ENCODE data around the gene MGST3.
"Not testable (repeated sequence)": the region's sequence is repeated elsewhere in the genome, so short reads cannot be mapped to it uniquely, and the experiment has no call there.

The MGST3 gene

GRCh38 chr1:165701922-165702321, 70.9 kb downstream of the MGST3 start:
- DNase-seq, result not testable (repeated sequence)

GRCh38 chr1:165703648-165704047, 72.6 kb downstream of the MGST3 start:
- no peak for DNase-seq
